K562 (cell line): ENCODE results near the gene ZNF516. TPM values are rescaled to one million over a fixed set of nuclear protein-coding genes. Genes with fewer than 3 reads are reported as not detected.

Experiments
- ATAC-seq: fragments of 200-7000 bp; cut with Tn5 transposase; 3 replicates; pipeline ENCODE4 v1.9.1; 2020; ENCODE audit warnings: moderate library complexity
- BruUV-seq: library from RNA; stranded (reverse); fragments of 400-500 nt; replicated peaks from 2 replicates; lab custom pipeline; 2021; lab: Mats Ljungman, UMichigan
- CTCF ChIA-PET: fragments of 300-600 bp; formaldehyde crosslinking; extraction: SDS; loops from one replicate; lab custom pipeline; 2021; ENCODE audit warnings: low intra/inter-chr PET ratio; lab: Yijun Ruan, JAX
- POLR2A ChIA-PET: fragments of 300-600, 350-650 bp; sonication (Branson Sonifier 250); formaldehyde crosslinking; extraction: SDS; loops from one replicate; lab custom pipeline; 2021; ENCODE audit warnings: antibody characterized with exemption, inconsistent platforms; lab: Yijun Ruan, JAX
- DNase-seq, 4 experiments: peaks; one replicate each; pipeline versions ENCODE4 v3.0.0 to v3.0.0-alpha.2; 2011 to 2018; ENCODE audit warnings: low spot score in 3 of 4, mixed read lengths in 3 of 4; ENCODE audit errors: extremely low read depth in 1 of 4
- FAIRE-seq: peaks from 2 replicates; lab custom pipeline; 2011; peaks lifted over from hg19 to GRCh38; lab: Jason Lieb, UNC
- H2AFZ ChIP-seq: 2 replicates; pipeline ENCODE4 v1.6.0; 2011; ENCODE audit warnings: low read depth, low read length, control low read depth, inconsistent platforms
- H3K27ac ChIP-seq: fragments of 200-600 bp; 3 replicates; pipeline ENCODE4 v1.8.0; 2011; ENCODE audit warnings: low read depth, mild to moderate bottlenecking, control low read depth, inconsistent platforms, low read length, moderate library complexity, mixed read lengths; ENCODE audit errors: extremely low read depth
- H3K27me3 ChIP-seq, 2 experiments: fragments of 300-600 bp in 1 of 2; 2 replicates in 1 of 2; 3 replicates in 1 of 2; pipeline versions ENCODE4 v1.6.0 to v1.8.0; 2011; ENCODE audit warnings: inconsistent platforms in 2 of 2, low read length in 2 of 2, mild to moderate bottlenecking in 1 of 2, mixed read lengths in 1 of 2, moderate library complexity in 1 of 2; ENCODE audit not compliant: control insufficient read depth in 2 of 2, insufficient read depth in 2 of 2
- H3K36me3 ChIP-seq: fragments of 300-600 bp; 3 replicates; pipeline ENCODE4 v1.8.0; 2011; ENCODE audit warnings: mild to moderate bottlenecking, low read length, inconsistent platforms; ENCODE audit not compliant: control insufficient read depth, insufficient read depth
- H3K4me1 ChIP-seq, 2 experiments: fragments of 200-600 bp in 1 of 2; replicated peaks in 1 of 2; 2 replicates in 1 of 2; 3 replicates in 1 of 2; pipeline versions ENCODE4 v1.5.1 to v1.8.0; 2011; ENCODE audit warnings: inconsistent platforms in 2 of 2, low read length in 2 of 2, mild to moderate bottlenecking in 1 of 2, mixed read lengths in 1 of 2, moderate library complexity in 1 of 2; ENCODE audit not compliant: control insufficient read depth in 2 of 2, insufficient read depth in 2 of 2
- H3K4me2 ChIP-seq: 2 replicates; pipeline ENCODE4 v1.6.1; 2011; ENCODE audit warnings: low read length, control low read depth, inconsistent platforms, mixed read lengths; ENCODE audit not compliant: insufficient read depth
- H3K4me3 ChIP-seq: fragments of 200-600 bp; sonication (generic), shearing (Covaris generic); 2 replicates; pipeline ENCODE4 v1.5.1; 2016; ENCODE audit warnings: control low read depth, inconsistent platforms
- H3K79me2 ChIP-seq: fragments of 200-600 bp; 3 replicates; pipeline ENCODE4 v1.8.0; 2011; ENCODE audit warnings: low read length, inconsistent platforms; ENCODE audit not compliant: control insufficient read depth, insufficient read depth
- H3K9ac ChIP-seq, 2 experiments: 2 replicates each; pipeline versions ENCODE4 v1.6.0 to v1.6.1; 2011; ENCODE audit warnings: low read depth in 2 of 2, low read length in 2 of 2, control low read depth in 1 of 2, inconsistent platforms in 1 of 2, mild to moderate bottlenecking in 1 of 2, mixed read lengths in 1 of 2; ENCODE audit not compliant: insufficient read depth in 1 of 2
- H3K9me1 ChIP-seq: one replicate; pipeline ENCODE4 v1.6.0; 2011; ENCODE audit warnings: inconsistent platforms, mild to moderate bottlenecking, low read length, moderate library complexity; ENCODE audit not compliant: control insufficient read depth, insufficient read depth
- H3K9me3 ChIP-seq: replicated peaks from 2 replicates; pipeline ENCODE4 v1.5.1; 2011; ENCODE audit warnings: low read depth, low read length, inconsistent platforms; ENCODE audit not compliant: control insufficient read depth, insufficient read depth
- H4K20me1 ChIP-seq: replicated peaks from 2 replicates; pipeline ENCODE4 v1.6.1; 2011; ENCODE audit warnings: low read length, inconsistent platforms, mixed read lengths; ENCODE audit not compliant: control insufficient read depth, insufficient read depth
- BRCA1 ChIP-seq, 2 experiments: fragments of 450-650 bp in 1 of 2; sonication (generic) in 1 of 2; formaldehyde crosslinking in 1 of 2; IDR thresholded peaks; 2 replicates each; pipeline versions ENCODE4 v1.5.0 to v1.6.1; 2017 to 2020; ENCODE audit warnings: mild to moderate bottlenecking in 1 of 2, missing genetic modification reagents in 1 of 2
- CBFB ChIP-seq: sonication (generic); formaldehyde crosslinking; IDR thresholded peaks from 2 replicates; pipeline ENCODE4 v1.4.0; 2020; ENCODE audit warnings: mild to moderate bottlenecking, missing genetic modification reagents
- CC2D1A ChIP-seq: fragments of 450-650 bp; IDR thresholded peaks from 2 replicates; pipeline ENCODE4 v1.6.1; 2017; ENCODE audit warnings: mild to moderate bottlenecking
- ESRRB ChIP-seq: fragments of 250-450 bp; sonication (Bioruptor Pico); IDR thresholded peaks from 2 replicates; pipeline ENCODE4 v1.5.0; 2020; ENCODE audit warnings: mild to moderate bottlenecking, moderate library complexity, borderline replicate concordance
- MTA2 ChIP-seq: fragments of 450-650 bp; IDR thresholded peaks from 2 replicates; pipeline ENCODE4 v1.6.1; 2016; ENCODE audit warnings: low read depth
- PRPF4 ChIP-seq: fragments of 200-400 bp; formaldehyde crosslinking; IDR thresholded peaks from one replicate; pipeline ENCODE4 v1.6.1; 2017; ENCODE audit warnings: low read length, low read depth, mild to moderate bottlenecking; ENCODE audit not compliant: insufficient read depth, poor library complexity, severe bottlenecking
- PTTG1 ChIP-seq: fragments of 450-650 bp; IDR thresholded peaks from 2 replicates; pipeline ENCODE4 v1.6.1; 2016; ENCODE audit warnings: low read depth, mild to moderate bottlenecking, missing genetic modification characterization, missing compliant biosample characterization
- TEAD1 ChIP-seq, 2 experiments: fragments of 450-650 bp in 1 of 2; sonication (generic) in 1 of 2; formaldehyde crosslinking; IDR thresholded peaks; 2 replicates each; pipeline versions ENCODE4 v1.4.0 to v1.8.0; 2020 to 2022; ENCODE audit warnings: mild to moderate bottlenecking in 2 of 2, missing genetic modification reagents in 1 of 2
- ZSCAN32 ChIP-seq: fragments of 450-650 bp; formaldehyde crosslinking; IDR thresholded peaks from 2 replicates; pipeline ENCODE4 v1.4.0; 2020; ENCODE audit warnings: mild to moderate bottlenecking, moderate library complexity
- WGBS: fragments of 100-300 bp; shearing (Covaris generic); methylation state at CpG from one replicate; pipeline ENCODE4 v1.1.6; 2016; ENCODE audit warnings: low coverage, mixed read lengths; ENCODE audit not compliant: insufficient coverage; ENCODE audit errors: missing lambda C conversion rate; 5-methylcytosine and 5-hydroxymethylcytosine counted together
- in situ Hi-C: fragments of 300-500 bp; cut with MboI; formaldehyde crosslinking; loops from 4 replicates; pipeline ENCODE4 v1.15.0; 2018; ENCODE audit warnings: inconsistent platforms, mixed read lengths
- intact Hi-C: fragments of 100-400 bp; cut with micrococcal nuclease; formaldehyde crosslinking; loops from 2 replicates; pipeline ENCODE4 v1.14.2; 2022
- polyA plus RNA-seq, 8 experiments: library from polyadenylated mRNA; depleted of rRNA in 4 of 8; stranded (reverse) in 5 of 8; unstranded in 3 of 8; fragments of >200 nt; fragmentation: Nextera tagmentation in 2 of 8; fragmentation: Illumina TruSeq in 1 of 8; extraction: Ambion mirVana in 2 of 8; extraction: Trizol in 1 of 8; gene quantifications; 2 replicates each; pipeline versions ENCODE4 v1.2.1 to v1.2.3, GENCODE V29; 2011 to 2014; ENCODE audit warnings: inconsistent platforms in 1 of 8, missing spikeins in 1 of 8
- total RNA-seq, 7 experiments: library from RNA; depleted of rRNA in 6 of 7; stranded (reverse); fragments of >200 nt in 6 of 7; fragmentation: Illumina TruSeq in 2 of 7; extraction: Trizol in 2 of 7; gene quantifications; 2 replicates each; pipeline versions ENCODE4 v1.2.1 to v1.2.3, GENCODE V29; 2011 to 2021; ENCODE audit warnings: low replicate concordance in 1 of 7
- TF ChIP-seq, protein P1 (sequence below), 2 experiments: fragments of 200-800 bp in 1 of 2; sonication (Bioruptor generic) in 1 of 2; sonication (generic) in 1 of 2; formaldehyde crosslinking in 1 of 2; IDR thresholded peaks in 1 of 2; conservative IDR thresholded peaks in 1 of 2; 2 replicates each; pipeline versions ENCODE4 v1.5.0 to v1.6.1; 2016 to 2020; ENCODE audit warnings: missing compliant biosample characterization in 1 of 2, missing genetic modification characterization in 1 of 2, missing genetic modification reagents in 1 of 2
- TF ChIP-seq, protein P2 (sequence below): sonication (generic); formaldehyde crosslinking; IDR thresholded peaks from 2 replicates; pipeline ENCODE4 v1.8.0; 2023; ENCODE audit warnings: mild to moderate bottlenecking, missing genetic modification reagents
- TF ChIP-seq, protein P3 (sequence below): sonication (generic); formaldehyde crosslinking; IDR thresholded peaks from 2 replicates; pipeline ENCODE4 v1.8.0; 2022; ENCODE audit warnings: missing genetic modification reagents, mild to moderate bottlenecking, borderline replicate concordance
- TF ChIP-seq, protein P4 (sequence below): sonication (generic); formaldehyde crosslinking; IDR thresholded peaks from 2 replicates; pipeline ENCODE4 v1.8.1; 2023; ENCODE audit warnings: mild to moderate bottlenecking, missing genetic modification reagents
- TF ChIP-seq, protein P5 (sequence below): fragments of 250-450 bp; sonication (Bioruptor Pico); IDR thresholded peaks from 2 replicates; pipeline ENCODE4 v1.6.1; 2021; ENCODE audit warnings: mild to moderate bottlenecking

Gene ZNF516
- total and polyA plus RNA-seq, 9 of the 15 experiments (the other 6 are each of a cell fraction or from before 2014, with no cell fraction given), result 0.04 to 0.20 (median 0.08) TPM; not detected in 3

DNA sequence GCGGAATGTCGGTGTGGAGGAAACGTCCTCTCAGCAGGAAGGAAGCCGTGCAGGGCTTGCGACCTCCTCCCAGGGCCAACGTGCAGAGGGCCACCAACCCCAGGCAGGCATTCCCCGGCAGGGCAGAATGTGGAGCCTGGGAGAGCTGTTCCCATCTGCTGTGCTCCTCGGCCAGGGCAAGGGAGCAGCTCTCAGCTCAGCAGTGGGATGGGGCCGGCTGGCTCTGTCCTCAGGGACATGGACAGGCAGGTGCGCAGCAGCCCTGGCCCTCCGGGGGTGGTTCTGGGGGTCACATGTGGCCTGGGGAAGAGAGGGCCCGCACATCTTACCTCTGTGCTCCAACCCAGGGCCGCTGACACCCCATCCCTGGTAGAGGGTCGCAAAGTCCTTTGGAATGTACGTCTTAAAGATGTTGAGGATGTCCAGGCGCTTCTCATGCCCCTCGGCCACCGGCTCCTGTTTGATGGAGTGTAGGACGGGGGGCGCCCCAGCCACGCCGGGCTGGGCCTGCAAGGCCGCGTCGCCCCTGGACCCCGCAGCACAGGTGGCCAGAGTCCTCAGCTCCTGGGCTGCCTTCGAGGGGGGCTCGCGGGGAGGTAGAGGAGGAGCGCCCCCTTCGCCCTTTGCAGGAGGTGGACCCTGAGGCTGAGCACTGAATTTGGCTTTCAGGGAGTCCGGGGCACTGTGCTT lies 116.4 kb downstream of the ZNF516 start:
- H3K9me1 ChIP-seq, result no peaks in the 10 kb centered on the region
- H3K79me2 ChIP-seq, result no peaks in the 10 kb centered on the region
- in situ Hi-C loops (no loop called here), intact Hi-C loops (no loop called here)
- POLR2A ChIA-PET, result interaction anchor here (0.8 kb wide), 1 partner anchor 10 kb away, joined by 4 read pairs; no protein-coding TSS in a partner anchor
- ATAC-seq (no peak), DNase-seq (no peak), FAIRE-seq (no peak)
- no peak overlapping the region for H3K4me2 ChIP-seq
- H3K36me3 ChIP-seq, result no peaks in the 10 kb centered on the region
- no peak overlapping the region for H3K9ac ChIP-seq
- no peak overlapping the region for H2AFZ ChIP-seq
- no peaks in the 10 kb centered on the region for H3K9me3 ChIP-seq
- no peak overlapping the region for H3K27ac ChIP-seq
- no peak overlapping the region for H3K4me3 ChIP-seq
- H3K4me1 ChIP-seq, result no peaks in the 10 kb centered on the region; a peak in 1 of 5 replicates
- H3K27me3 ChIP-seq, result peaks cover 0 to 9% of the 10 kb centered on the region in 2 experiments; a peak in 2 of 5 replicates
- CTCF ChIA-PET, result no interaction called here
- BruUV-seq, result no TSS peak
- 8% methylated on average over 12 of the region's 32 CpGs for WGBS
- H4K20me1 ChIP-seq, result no peaks in the 10 kb centered on the region
- no peak for TF ChIP-seq BRCA1 (IDR thresholded peaks at IDR 0.05)
- no peak for TF ChIP-seq BRCA1 (CRISPR knock-in tag; IDR thresholded peaks at IDR 0.05)
- no peak for TF ChIP-seq ESRRB (CRISPR knock-in tag)
- no peak for TF ChIP-seq PTTG1
- TF ChIP-seq CBFB (CRISPR knock-in tag), result no peak
- TF ChIP-seq CC2D1A, result no peak
- TF ChIP-seq MTA2, result no peak
- TF ChIP-seq, protein P1, sequence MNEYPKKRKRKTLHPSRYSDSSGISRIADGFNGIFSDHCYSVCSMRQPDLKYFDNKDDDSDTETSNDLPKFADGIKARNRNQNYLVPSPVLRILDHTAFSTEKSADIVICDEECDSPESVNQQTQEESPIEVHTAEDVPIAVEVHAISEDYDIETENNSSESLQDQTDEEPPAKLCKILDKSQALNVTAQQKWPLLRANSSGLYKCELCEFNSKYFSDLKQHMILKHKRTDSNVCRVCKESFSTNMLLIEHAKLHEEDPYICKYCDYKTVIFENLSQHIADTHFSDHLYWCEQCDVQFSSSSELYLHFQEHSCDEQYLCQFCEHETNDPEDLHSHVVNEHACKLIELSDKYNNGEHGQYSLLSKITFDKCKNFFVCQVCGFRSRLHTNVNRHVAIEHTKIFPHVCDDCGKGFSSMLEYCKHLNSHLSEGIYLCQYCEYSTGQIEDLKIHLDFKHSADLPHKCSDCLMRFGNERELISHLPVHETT (CRISPR knock-in tag; conservative IDR thresholded peaks at IDR 0.05 in 1 of 2, IDR thresholded peaks at IDR 0.05 in 1 of 2), result no peak
- TF ChIP-seq, protein P2, sequence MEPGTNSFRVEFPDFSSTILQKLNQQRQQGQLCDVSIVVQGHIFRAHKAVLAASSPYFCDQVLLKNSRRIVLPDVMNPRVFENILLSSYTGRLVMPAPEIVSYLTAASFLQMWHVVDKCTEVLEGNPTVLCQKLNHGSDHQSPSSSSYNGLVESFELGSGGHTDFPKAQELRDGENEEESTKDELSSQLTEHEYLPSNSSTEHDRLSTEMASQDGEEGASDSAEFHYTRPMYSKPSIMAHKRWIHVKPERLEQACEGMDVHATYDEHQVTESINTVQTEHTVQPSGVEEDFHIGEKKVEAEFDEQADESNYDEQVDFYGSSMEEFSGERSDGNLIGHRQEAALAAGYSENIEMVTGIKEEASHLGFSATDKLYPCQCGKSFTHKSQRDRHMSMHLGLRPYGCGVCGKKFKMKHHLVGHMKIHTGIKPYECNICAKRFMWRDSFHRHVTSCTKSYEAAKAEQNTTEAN, result no peak
- TF ChIP-seq, protein P3, sequence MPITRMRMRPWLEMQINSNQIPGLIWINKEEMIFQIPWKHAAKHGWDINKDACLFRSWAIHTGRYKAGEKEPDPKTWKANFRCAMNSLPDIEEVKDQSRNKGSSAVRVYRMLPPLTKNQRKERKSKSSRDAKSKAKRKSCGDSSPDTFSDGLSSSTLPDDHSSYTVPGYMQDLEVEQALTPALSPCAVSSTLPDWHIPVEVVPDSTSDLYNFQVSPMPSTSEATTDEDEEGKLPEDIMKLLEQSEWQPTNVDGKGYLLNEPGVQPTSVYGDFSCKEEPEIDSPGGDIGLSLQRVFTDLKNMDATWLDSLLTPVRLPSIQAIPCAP (CRISPR knock-in tag), result no peak
- TF ChIP-seq PRPF4, result no peak
- TF ChIP-seq, protein P4, sequence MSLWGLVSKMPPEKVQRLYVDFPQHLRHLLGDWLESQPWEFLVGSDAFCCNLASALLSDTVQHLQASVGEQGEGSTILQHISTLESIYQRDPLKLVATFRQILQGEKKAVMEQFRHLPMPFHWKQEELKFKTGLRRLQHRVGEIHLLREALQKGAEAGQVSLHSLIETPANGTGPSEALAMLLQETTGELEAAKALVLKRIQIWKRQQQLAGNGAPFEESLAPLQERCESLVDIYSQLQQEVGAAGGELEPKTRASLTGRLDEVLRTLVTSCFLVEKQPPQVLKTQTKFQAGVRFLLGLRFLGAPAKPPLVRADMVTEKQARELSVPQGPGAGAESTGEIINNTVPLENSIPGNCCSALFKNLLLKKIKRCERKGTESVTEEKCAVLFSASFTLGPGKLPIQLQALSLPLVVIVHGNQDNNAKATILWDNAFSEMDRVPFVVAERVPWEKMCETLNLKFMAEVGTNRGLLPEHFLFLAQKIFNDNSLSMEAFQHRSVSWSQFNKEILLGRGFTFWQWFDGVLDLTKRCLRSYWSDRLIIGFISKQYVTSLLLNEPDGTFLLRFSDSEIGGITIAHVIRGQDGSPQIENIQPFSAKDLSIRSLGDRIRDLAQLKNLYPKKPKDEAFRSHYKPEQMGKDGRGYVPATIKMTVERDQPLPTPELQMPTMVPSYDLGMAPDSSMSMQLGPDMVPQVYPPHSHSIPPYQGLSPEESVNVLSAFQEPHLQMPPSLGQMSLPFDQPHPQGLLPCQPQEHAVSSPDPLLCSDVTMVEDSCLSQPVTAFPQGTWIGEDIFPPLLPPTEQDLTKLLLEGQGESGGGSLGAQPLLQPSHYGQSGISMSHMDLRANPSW, result no peak
- no peak for TF ChIP-seq TEAD1 (CRISPR knock-in tag; IDR thresholded peaks at IDR 0.05)
- no peak for TF ChIP-seq ZSCAN32 (CRISPR knock-in tag)
- TF ChIP-seq, protein P5, sequence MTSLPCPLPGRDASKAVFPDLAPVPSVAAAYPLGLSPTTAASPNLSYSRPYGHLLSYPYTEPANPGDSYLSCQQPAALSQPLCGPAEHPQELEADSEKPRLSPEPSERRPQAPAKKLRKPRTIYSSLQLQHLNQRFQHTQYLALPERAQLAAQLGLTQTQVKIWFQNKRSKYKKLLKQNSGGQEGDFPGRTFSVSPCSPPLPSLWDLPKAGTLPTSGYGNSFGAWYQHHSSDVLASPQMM (CRISPR knock-in tag), result no peak
